Fibroblast of the aortic adventitia (primary cell): ENCODE measurements around the gene NOS1. TPM values are rescaled to one million over a fixed set of nuclear protein-coding genes. Genes with fewer than 3 reads are reported as not detected.

Source experiments
- DNase-seq: peaks from one replicate; pipeline ENCODE4 v3.0.0-alpha.2; 2010; ENCODE audit warnings: low read depth
- H3K4me3 ChIP-seq: 2 replicates; pipeline ENCODE4 v1.5.1; 2011; ENCODE audit warnings: low read depth, mild to moderate bottlenecking, control low read depth, low read length, moderate library complexity
- total RNA-seq: library from RNA; depleted of rRNA; stranded (reverse); fragments of >200 nt; gene quantifications from 2 replicates; pipeline ENCODE4 v1.2.3, GENCODE V29; 2012; ENCODE audit warnings: low replicate concordance
- TF ChIP-seq, protein P1 (sequence below): IDR thresholded peaks from 2 replicates; pipeline ENCODE4 v1.5.1; 2011; ENCODE audit warnings: mild to moderate bottlenecking, low read length, control low read depth, inconsistent platforms; ENCODE audit not compliant: insufficient read depth

NOS1 gene
- total RNA-seq, 1 donor, result not detected

- no peak for DNase-seq
- TF ChIP-seq, protein P1, sequence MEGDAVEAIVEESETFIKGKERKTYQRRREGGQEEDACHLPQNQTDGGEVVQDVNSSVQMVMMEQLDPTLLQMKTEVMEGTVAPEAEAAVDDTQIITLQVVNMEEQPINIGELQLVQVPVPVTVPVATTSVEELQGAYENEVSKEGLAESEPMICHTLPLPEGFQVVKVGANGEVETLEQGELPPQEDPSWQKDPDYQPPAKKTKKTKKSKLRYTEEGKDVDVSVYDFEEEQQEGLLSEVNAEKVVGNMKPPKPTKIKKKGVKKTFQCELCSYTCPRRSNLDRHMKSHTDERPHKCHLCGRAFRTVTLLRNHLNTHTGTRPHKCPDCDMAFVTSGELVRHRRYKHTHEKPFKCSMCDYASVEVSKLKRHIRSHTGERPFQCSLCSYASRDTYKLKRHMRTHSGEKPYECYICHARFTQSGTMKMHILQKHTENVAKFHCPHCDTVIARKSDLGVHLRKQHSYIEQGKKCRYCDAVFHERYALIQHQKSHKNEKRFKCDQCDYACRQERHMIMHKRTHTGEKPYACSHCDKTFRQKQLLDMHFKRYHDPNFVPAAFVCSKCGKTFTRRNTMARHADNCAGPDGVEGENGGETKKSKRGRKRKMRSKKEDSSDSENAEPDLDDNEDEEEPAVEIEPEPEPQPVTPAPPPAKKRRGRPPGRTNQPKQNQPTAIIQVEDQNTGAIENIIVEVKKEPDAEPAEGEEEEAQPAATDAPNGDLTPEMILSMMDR, result no peak
- no peak overlapping the region for H3K4me3 ChIP-seq
Observed at GRCh38 chr12:117329756-117330155, 31.7 kb downstream of the NOS1 start.

- no peak for DNase-seq
- TF ChIP-seq, protein P1, result no peak
- H3K4me3 ChIP-seq, result no peak overlapping the region
Observed at GRCh38 chr12:117328556-117329100, 32.8 kb downstream of the NOS1 start.

DNA sequence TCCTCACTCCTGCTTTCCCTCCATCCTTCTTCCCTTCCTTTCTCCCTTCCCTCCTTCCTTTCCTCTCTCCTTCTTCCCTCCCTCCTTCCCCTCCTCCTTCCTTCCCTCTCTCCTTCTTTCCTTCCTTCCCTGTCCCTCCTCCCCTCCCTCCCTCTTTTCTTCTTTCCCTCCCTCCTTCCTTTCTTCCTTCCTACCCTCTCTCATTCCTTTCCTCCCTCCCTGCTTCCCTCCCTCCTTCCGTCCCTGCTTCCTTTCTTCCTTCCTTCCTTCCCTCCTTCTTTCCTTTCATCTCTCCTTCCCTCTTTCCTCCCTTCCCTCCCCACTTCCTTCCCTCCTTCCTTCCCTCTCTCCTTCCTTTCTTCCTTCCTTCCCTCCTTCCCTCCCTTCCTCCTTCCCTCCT is 39.0 kb downstream of the NOS1 start:
- TF ChIP-seq, protein P1, result no peak
- H3K4me3 ChIP-seq, result no peak overlapping the region
- DNase-seq, result no peak

DNA sequence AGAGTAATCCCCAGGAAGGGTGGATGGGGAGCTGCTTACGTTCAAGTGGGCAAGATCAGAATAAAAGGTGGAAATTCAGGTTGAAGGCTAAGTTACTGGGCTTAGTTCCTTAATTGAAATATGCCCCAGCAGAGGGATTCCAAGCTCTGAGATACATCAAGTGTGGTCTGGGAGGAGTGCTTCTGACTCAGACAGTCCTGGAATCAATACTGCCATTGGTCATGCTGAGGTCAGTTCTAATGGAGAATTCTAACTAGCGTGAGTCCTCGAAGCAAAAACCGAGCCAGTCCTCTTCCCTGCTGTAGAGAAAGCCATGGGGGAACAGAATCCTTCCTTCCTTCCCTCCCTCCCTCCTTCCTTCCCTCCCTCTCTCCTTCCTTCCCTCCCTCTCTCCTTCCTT is 39.9 kb downstream of the NOS1 start:
- TF ChIP-seq, protein P1, result no peak
- no peak for DNase-seq
- H3K4me3 ChIP-seq, result no peak overlapping the region

GRCh38 chr12:117318591-117318990 is 42.8 kb downstream of the NOS1 start:
- H3K4me3 ChIP-seq, result no peak overlapping the region
- TF ChIP-seq, protein P1, result no peak
- no peak for DNase-seq

GRCh38 chr12:117316336-117316735 is 45.1 kb downstream of the NOS1 start:
- TF ChIP-seq, protein P1, result no peak
- no peak overlapping the region for H3K4me3 ChIP-seq
- no peak for DNase-seq

DNA sequence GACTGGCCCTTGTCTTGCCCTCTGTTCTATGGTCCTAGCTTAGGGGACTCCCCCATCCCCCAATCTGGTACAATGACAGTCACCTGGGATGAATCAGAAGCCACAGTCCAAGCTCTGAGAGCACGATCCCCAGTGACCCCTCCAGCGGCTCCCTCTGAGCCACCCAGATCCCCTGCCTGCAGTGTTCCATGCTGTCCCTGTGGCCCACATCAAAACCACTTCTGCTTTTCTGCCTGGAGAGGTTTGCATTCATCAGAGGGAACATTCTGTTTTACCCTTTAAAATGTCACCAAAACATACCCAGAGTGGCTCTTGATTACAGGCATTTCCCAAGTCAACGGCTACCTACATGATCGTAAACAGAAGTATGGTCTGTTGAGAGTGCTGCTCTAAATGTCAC is 47.5 kb downstream of the NOS1 start:
- TF ChIP-seq, protein P1, result no peak
- DNase-seq, result no peak
- H3K4me3 ChIP-seq, result no peak overlapping the region
